Measurements from ENCODE around the gene LBR. TPM values are rescaled to one million over a fixed set of nuclear protein-coding genes. Genes with fewer than 3 reads are reported as not detected.

Gene LBR
- total RNA-seq, 1 experiment from 2014 or later, result 60.9 TPM

DNA sequence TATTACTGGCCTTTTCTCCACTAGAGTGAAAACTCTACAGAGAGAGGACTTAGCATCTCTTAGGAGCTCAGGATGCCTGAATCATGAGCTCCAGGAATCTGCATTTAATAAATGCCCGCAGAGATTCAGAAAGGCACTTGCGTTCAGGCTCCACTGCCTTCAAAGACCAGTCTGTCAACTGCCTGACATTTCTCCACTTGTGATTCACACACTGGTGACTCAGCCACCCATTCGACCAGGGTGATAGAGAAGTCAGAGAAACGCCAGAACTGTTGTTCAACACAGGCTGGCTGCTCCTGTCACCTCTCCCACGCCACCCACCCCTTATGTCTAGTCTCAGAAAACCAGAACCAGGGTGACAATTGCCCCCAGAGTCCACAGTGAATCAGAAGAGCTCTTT lies 26.9 kb upstream of the LBR start:
- Histone ChIP-seq H3T11ph (ENCODE audit: low read length) (no peak overlapping the region), H2BK20ac (ENCODE audit: low read depth, low read length, poor library complexity, severe bottlenecking) (no peak overlapping the region), H3K4ac (ENCODE audit: low read depth, low read length) (no peak overlapping the region), H3K27me3 (ENCODE audit: insufficient read depth, low read length) (no peaks in the 10 kb centered on the region), H3K79me2 (ENCODE audit: insufficient read depth, low read length) (no peaks in the 10 kb centered on the region), H4K91ac (ENCODE audit: insufficient read length, low read depth, low read length) (no peak overlapping the region), H3K79me1 (ENCODE audit: insufficient read depth, low read depth, low read length, poor library complexity, severe bottlenecking) (no peaks in the 10 kb centered on the region), H2AK5ac (ENCODE audit: insufficient read length, low read length) (no peak overlapping the region), H3K9ac (ENCODE audit: extremely low read depth, insufficient read length, low read length) (no peak overlapping the region), H3K14ac (ENCODE audit: insufficient read depth, low read length) (no peak overlapping the region), H3K27ac (ENCODE audit: insufficient read length, low read depth, low read length) (no peak overlapping the region), H3K23ac (ENCODE audit: insufficient read length, low read depth, low read length) (no peak overlapping the region), H4K5ac (ENCODE audit: insufficient read length, low read depth, low read length) (no peak overlapping the region), H2BK15ac (ENCODE audit: low read depth, low read length) (no peak overlapping the region), H3K9me3 (ENCODE audit: control insufficient read depth, low read depth, low read length) (no peaks in the 10 kb centered on the region), H3K18ac (ENCODE audit: insufficient read length, low read depth, low read length) (no peak overlapping the region), H4K20me1 (ENCODE audit: control insufficient read depth, insufficient read depth, insufficient read length) (no peaks in the 10 kb centered on the region), H3K23me2 (ENCODE audit: insufficient read length, low read depth, low read length, poor library complexity, severe bottlenecking) (no peaks in the 10 kb centered on the region), H3K4me2 (ENCODE audit: insufficient read depth, insufficient read length, low read length) (no peak overlapping the region), H2BK12ac (ENCODE audit: insufficient read length, low read depth, low read length) (no peak overlapping the region), H3K56ac (ENCODE audit: insufficient read length, low read depth, low read length) (no peak overlapping the region), H4K8ac (replicated peaks; ENCODE audit: insufficient read length, low read depth, low read length) (no peak overlapping the region), H2BK120ac (ENCODE audit: low read depth, low read length, poor library complexity, severe bottlenecking) (no peak overlapping the region), H2AFZ (ENCODE audit: low read length) (no peak overlapping the region), H2BK5ac (ENCODE audit: insufficient read length, low read length) (no peak overlapping the region), H3K4me1 (ENCODE audit: insufficient read depth, low read length) (no peaks in the 10 kb centered on the region)
- TF ChIP-seq, protein P1, sequence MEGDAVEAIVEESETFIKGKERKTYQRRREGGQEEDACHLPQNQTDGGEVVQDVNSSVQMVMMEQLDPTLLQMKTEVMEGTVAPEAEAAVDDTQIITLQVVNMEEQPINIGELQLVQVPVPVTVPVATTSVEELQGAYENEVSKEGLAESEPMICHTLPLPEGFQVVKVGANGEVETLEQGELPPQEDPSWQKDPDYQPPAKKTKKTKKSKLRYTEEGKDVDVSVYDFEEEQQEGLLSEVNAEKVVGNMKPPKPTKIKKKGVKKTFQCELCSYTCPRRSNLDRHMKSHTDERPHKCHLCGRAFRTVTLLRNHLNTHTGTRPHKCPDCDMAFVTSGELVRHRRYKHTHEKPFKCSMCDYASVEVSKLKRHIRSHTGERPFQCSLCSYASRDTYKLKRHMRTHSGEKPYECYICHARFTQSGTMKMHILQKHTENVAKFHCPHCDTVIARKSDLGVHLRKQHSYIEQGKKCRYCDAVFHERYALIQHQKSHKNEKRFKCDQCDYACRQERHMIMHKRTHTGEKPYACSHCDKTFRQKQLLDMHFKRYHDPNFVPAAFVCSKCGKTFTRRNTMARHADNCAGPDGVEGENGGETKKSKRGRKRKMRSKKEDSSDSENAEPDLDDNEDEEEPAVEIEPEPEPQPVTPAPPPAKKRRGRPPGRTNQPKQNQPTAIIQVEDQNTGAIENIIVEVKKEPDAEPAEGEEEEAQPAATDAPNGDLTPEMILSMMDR (conservative IDR thresholded peaks at IDR 0.05), result no peak
- no peaks in the 10 kb centered on the region for H3K36me3 Mint-ChIP-seq (ENCODE audit: insufficient read depth in 1 of 3, low read depth in 3 of 3)
- WGBS (ENCODE audit: extremely low coverage, insufficient read length, low lambda C conversion rate), result no CpG with 5 or more reads among the region's 5 CpGs
- peaks cover 0 to 3% of the 10 kb centered on the region in 2 experiments; a peak in 3 of 5 replicates for H3K9me3 Mint-ChIP-seq
- no peak overlapping the region for H3K4me3 Mint-ChIP-seq
- peaks cover 2% of the 10 kb centered on the region; the same call in 1 of the 2 replicates for H3K27me3 Mint-ChIP-seq (ENCODE audit: low read depth)
- no peak overlapping the region for H3K27ac Mint-ChIP-seq
- DNase-seq, result no peak
- peaks cover under 1 to 2% of the 10 kb centered on the region in 2 experiments; a peak in 2 of 4 replicates for H3K4me1 Mint-ChIP-seq
